Mesenchymal stem cell (in vitro differentiated cells and primary cell): Measurements from ENCODE around the gene COX10.

Experiments used
- DNase-seq: peaks from one replicate; pipeline ENCODE4 v3.0.0-alpha.2; 2013
- H2AFZ ChIP-seq: one replicate; pipeline ENCODE4 v1.6.1; 2013; ENCODE audit warnings: low read depth, mild to moderate bottlenecking, control low read depth, inconsistent platforms, low read length, moderate library complexity
- H2AK5ac ChIP-seq: 2 replicates; pipeline ENCODE4 v1.6.1; 2013; ENCODE audit warnings: low read length, moderate library complexity, mild to moderate bottlenecking, inconsistent platforms; ENCODE audit not compliant: severe bottlenecking
- H2BK120ac ChIP-seq: one replicate; pipeline ENCODE4 v1.6.1; 2013; ENCODE audit warnings: low read depth, mild to moderate bottlenecking, inconsistent platforms, low read length, moderate library complexity
- H2BK12ac ChIP-seq, 2 experiments: one replicate each; pipeline ENCODE4 v1.6.1; 2013; ENCODE audit warnings: inconsistent platforms in 2 of 2, low read length in 2 of 2, mild to moderate bottlenecking in 2 of 2, moderate library complexity in 2 of 2, control low read depth in 1 of 2
- H2BK15ac ChIP-seq: one replicate; pipeline ENCODE4 v1.6.1; 2013; ENCODE audit warnings: mild to moderate bottlenecking, low read depth, inconsistent platforms; ENCODE audit not compliant: poor library complexity, severe bottlenecking
- H2BK5ac ChIP-seq: 2 replicates; pipeline ENCODE4 v1.6.1; 2013; ENCODE audit warnings: low read depth, mild to moderate bottlenecking, low read length, control low read depth, inconsistent platforms; ENCODE audit not compliant: poor library complexity, severe bottlenecking
- H3K14ac ChIP-seq, 2 experiments: one replicate each; pipeline ENCODE4 v1.6.1; 2013; ENCODE audit warnings: inconsistent platforms in 2 of 2, low read length in 2 of 2, control low read depth in 1 of 2, mild to moderate bottlenecking in 1 of 2, moderate library complexity in 1 of 2
- H3K18ac ChIP-seq, 2 experiments: one replicate each; pipeline ENCODE4 v1.6.1; 2013; ENCODE audit warnings: inconsistent platforms in 2 of 2, low read length in 2 of 2, control low read depth in 1 of 2, low read depth in 1 of 2, mild to moderate bottlenecking in 1 of 2
- H3K23ac ChIP-seq, 2 experiments: one replicate each; pipeline ENCODE4 v1.6.1; 2013; ENCODE audit warnings: inconsistent platforms in 2 of 2, low read length in 2 of 2, mild to moderate bottlenecking in 2 of 2, moderate library complexity in 2 of 2, control low read depth in 1 of 2
- H3K27ac ChIP-seq: 2 replicates; pipeline ENCODE4 v1.5.1; 2013; ENCODE audit warnings: mild to moderate bottlenecking, moderate library complexity, low read length, control low read depth, inconsistent platforms; ENCODE audit not compliant: poor library complexity, severe bottlenecking
- H3K27me3 ChIP-seq, 2 experiments: 2 replicates each; pipeline versions ENCODE4 v1.6.1 to v1.7.0; 2013; ENCODE audit warnings: low read length in 2 of 2, mild to moderate bottlenecking in 2 of 2, moderate library complexity in 2 of 2, control low read depth in 1 of 2, inconsistent platforms in 1 of 2; ENCODE audit not compliant: control insufficient read depth in 1 of 2, insufficient read depth in 1 of 2
- H3K36me3 ChIP-seq, 2 experiments: 2 replicates each; pipeline versions ENCODE4 v1.6.1 to v1.7.0; 2013; ENCODE audit warnings: low read length in 2 of 2, control low read depth in 1 of 2, inconsistent platforms in 1 of 2, low read depth in 1 of 2, mild to moderate bottlenecking in 1 of 2; ENCODE audit not compliant: insufficient read depth in 2 of 2, control insufficient read depth in 1 of 2
- H3K4ac ChIP-seq, 2 experiments: one replicate each; pipeline ENCODE4 v1.6.1; 2013; ENCODE audit warnings: inconsistent platforms in 2 of 2, low read length in 2 of 2, mild to moderate bottlenecking in 2 of 2, moderate library complexity in 2 of 2, control low read depth in 1 of 2, low read depth in 1 of 2
- H3K4me1 ChIP-seq: 2 replicates; pipeline ENCODE4 v1.6.1; 2013; ENCODE audit warnings: low read depth, low read length, control low read depth; ENCODE audit not compliant: control insufficient read depth, insufficient read depth
- H3K4me2 ChIP-seq: 2 replicates; pipeline ENCODE4 v1.6.1; 2013; ENCODE audit warnings: low read length, mild to moderate bottlenecking, inconsistent platforms; ENCODE audit not compliant: poor library complexity, severe bottlenecking
- H3K4me3 ChIP-seq, 2 experiments: 2 replicates each; pipeline versions ENCODE4 v1.5.1 to v1.7.0; 2013; ENCODE audit warnings: low read length in 2 of 2, mild to moderate bottlenecking in 2 of 2, control low read depth in 1 of 2, low read depth in 1 of 2; ENCODE audit not compliant: insufficient read depth in 1 of 2
- H3K79me1 ChIP-seq: replicated peaks from 2 replicates; pipeline ENCODE4 v1.6.1; 2013; ENCODE audit warnings: mild to moderate bottlenecking, control low read depth, low read length, inconsistent platforms; ENCODE audit not compliant: poor library complexity, severe bottlenecking
- H3K9ac ChIP-seq: 2 replicates; pipeline ENCODE4 v1.7.0; 2013; ENCODE audit warnings: mild to moderate bottlenecking, low read length, moderate library complexity
- H3K9me3 ChIP-seq: 2 replicates; pipeline ENCODE4 v1.7.0; 2013; ENCODE audit warnings: mild to moderate bottlenecking, low read length; ENCODE audit not compliant: control insufficient read depth
- H4K8ac ChIP-seq: one replicate; pipeline ENCODE4 v1.6.1; 2013; ENCODE audit warnings: inconsistent platforms, mild to moderate bottlenecking, low read length, moderate library complexity
- H4K91ac ChIP-seq: one replicate; pipeline ENCODE4 v1.6.1; 2013; ENCODE audit warnings: mild to moderate bottlenecking, low read length, inconsistent platforms
- WGBS: methylation state at CpG from one replicate; pipeline ENCODE4 v1.1.7; 2013; ENCODE audit warnings: mixed read lengths; 5-methylcytosine and 5-hydroxymethylcytosine counted together

COX10 gene

DNA sequence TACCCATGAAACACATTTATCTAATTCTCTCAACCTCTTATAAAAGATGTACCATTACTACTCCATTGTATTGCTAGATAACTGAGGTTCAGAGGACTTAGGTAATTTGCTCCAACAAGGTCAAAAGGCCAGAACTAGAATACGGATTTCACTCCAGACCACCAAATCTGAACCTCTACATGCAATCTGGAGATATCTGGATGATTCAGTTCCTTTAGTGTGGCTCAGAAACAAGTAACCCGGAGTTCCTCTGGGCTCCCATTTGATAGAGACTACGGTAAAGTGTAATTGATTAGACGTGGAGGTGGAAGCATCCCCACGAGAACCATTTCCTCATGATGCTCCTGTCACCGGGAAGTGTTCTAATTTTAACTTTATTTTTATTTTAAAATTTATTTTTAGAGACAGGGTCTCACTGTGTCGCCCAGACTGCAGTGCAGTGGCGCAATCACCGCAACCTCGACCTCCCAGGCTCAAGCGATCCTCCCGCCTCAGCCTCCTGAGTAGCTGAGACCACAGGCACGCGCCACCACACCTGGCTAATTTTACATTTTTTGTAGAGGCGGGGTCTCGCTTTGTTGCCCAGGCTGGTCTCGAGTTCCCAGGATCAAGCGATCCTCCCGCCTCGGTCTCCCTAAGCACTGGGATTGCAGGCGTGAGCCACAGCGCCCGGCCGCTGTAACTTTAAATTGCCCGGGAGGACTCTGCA is 608 bp upstream of the COX10 start:
- Histone ChIP-seq H2AK5ac (no peak overlapping the region), H3K14ac (no peak overlapping the region), H3K4me1 (peaks cover 2% of the 10 kb centered on the region), H3K27ac (peak overlapping the region; percentile 43), H3K4ac (peak overlapping the region in 1 of 2 experiments; percentile 95), H2AFZ (peak overlapping the region; percentile 93), H4K91ac (peak overlapping the region; percentile 69), H2BK5ac (no peak overlapping the region), H3K36me3 (no peaks in the 10 kb centered on the region), H3K4me2 (peak overlapping the region; percentile 70), H3K9ac (peak overlapping the region; percentile 98), H3K27me3 (no peaks in the 10 kb centered on the region), H3K18ac (peak overlapping the region; percentile 61 to 85), H3K23ac (no peak overlapping the region), H3K79me1 (peaks cover 23% of the 10 kb centered on the region), H4K8ac (peak overlapping the region; percentile 67), H2BK12ac (no peak overlapping the region), H3K4me3 (peak overlapping the region; percentile 99 to 100), H2BK120ac (peak overlapping the region; percentile 54), H2BK15ac (peak overlapping the region; percentile 57), H3K9me3 (no peaks in the 10 kb centered on the region)
- WGBS = 28% methylated on average over 23 of the region's 25 CpGs
- DNase-seq = no peak

DNA sequence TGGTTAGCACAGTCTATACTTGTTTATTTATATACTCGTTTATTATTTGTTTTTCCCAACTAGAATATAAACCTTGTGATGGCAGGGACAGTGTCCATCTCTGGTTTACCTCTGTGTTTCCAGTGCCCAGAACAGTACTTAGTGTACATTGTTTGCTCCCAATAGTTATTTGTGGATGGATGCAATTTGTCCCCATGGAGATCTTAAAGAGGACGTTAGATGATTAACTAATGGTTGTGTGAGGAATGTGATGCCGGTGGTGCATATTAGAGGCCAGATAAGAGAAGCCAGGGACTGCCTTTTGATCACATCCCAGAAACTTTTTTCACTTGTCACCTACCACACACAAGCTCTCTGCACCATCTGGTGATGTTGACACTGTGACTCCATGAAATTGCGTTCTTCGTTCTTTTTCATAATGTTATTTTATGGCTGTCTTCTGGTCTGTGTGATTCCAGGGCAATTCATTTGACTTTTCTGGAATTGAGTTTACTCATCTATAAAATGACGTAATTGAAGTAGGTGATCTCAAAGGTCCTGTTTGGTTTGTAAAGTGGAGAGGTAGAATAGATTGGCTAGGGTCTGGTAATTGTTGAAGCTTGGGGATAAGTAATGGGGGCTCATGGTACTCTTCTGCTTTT is 1.2 kb downstream of the COX10 start:
- Histone ChIP-seq H3K4me3 (peak overlapping the region in 1 of 2 experiments; percentile 100), H3K9ac (peak overlapping the region; percentile 98), H3K14ac (no peak overlapping the region), H3K4me1 (peaks cover 2% of the 10 kb centered on the region), H2BK12ac (no peak overlapping the region), H3K4me2 (peak overlapping the region; percentile 97), H3K27ac (no peak overlapping the region), H3K36me3 (peaks cover 0 to 14% of the 10 kb centered on the region in 2 experiments), H2AK5ac (no peak overlapping the region), H3K9me3 (no peaks in the 10 kb centered on the region), H3K79me1 (peaks cover 26% of the 10 kb centered on the region), H4K8ac (no peak overlapping the region), H3K23ac (no peak overlapping the region), H2BK5ac (no peak overlapping the region), H4K91ac (no peak overlapping the region), H2BK120ac (no peak overlapping the region), H3K18ac (no peak overlapping the region), H2AFZ (no peak overlapping the region), H3K4ac (no peak overlapping the region), H2BK15ac (no peak overlapping the region), H3K27me3 (no peaks in the 10 kb centered on the region)
- 97% methylated on average over 3 of the region's 6 CpGs for WGBS
- no peak for DNase-seq

DNA sequence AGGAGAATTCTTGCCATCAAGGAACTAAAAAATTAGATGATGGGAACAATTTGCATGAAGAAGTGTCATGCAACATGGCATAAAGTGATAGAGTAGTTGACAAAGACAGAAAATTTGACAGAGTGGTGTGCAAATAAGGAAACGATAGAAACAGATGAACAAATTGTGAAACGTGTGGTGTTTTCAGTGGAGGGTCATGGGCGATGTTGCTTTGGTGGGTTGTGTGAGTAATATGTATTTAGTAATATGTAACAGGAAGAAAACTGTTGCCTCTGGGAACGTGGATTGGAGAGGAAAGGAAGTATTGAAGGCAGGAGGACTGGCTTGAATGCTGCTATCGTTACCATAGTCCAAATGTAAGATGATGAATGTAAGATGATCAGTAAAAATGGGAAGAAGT is 3.6 kb downstream of the COX10 start:
- H3K79me1 ChIP-seq = peaks cover 26% of the 10 kb centered on the region
- DNase-seq = no peak
- no peak overlapping the region for H2AK5ac ChIP-seq
- no peaks in the 10 kb centered on the region for H3K27me3 ChIP-seq
- no peak overlapping the region for H3K27ac ChIP-seq
- H3K18ac ChIP-seq = no peak overlapping the region
- H3K4me1 ChIP-seq = peaks cover 2% of the 10 kb centered on the region
- no peak overlapping the region for H4K8ac ChIP-seq
- H3K9me3 ChIP-seq = no peaks in the 10 kb centered on the region
- H2BK120ac ChIP-seq = no peak overlapping the region
- H3K36me3 ChIP-seq = peaks cover 2 to 35% of the 10 kb centered on the region in 2 experiments
- H3K14ac ChIP-seq = no peak overlapping the region
- no peak overlapping the region for H2BK15ac ChIP-seq
- no peak overlapping the region for H3K9ac ChIP-seq
- no peak overlapping the region for H3K4me2 ChIP-seq
- no peak overlapping the region for H2BK5ac ChIP-seq
- no peak overlapping the region for H2BK12ac ChIP-seq
- no peak overlapping the region for H3K4me3 ChIP-seq
- WGBS = 96% methylated on average over 5 of the region's 5 CpGs
- H3K23ac ChIP-seq = no peak overlapping the region
- H4K91ac ChIP-seq = no peak overlapping the region
- H2AFZ ChIP-seq = no peak overlapping the region
- no peak overlapping the region for H3K4ac ChIP-seq

DNA sequence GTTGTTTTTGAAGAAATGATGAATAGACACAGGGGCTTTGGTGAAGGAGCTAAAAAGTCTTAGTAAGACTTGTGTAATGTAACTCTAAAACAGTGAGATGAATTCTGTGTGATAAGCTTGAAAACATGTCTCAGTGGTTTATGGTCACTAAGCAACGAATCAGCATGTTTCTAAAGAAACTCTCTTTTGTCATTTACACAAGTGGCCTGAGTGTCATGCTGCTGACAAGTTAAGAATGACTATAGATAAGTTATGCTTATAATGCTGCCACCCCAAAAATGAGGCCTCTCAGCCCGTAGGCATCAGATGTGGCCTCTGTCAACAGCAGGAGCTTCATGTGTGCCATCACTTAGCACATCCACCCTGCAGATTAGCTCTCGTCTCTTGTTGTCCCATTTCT is 8.7 kb downstream of the COX10 start:
- Histone ChIP-seq H3K9me3 (no peaks in the 10 kb centered on the region), H2BK5ac (no peak overlapping the region), H2AFZ (no peak overlapping the region), H2BK120ac (no peak overlapping the region), H3K27ac (no peak overlapping the region), H3K9ac (no peak overlapping the region), H4K91ac (no peak overlapping the region), H3K4me3 (no peak overlapping the region), H3K14ac (no peak overlapping the region), H3K79me1 (peaks cover 25% of the 10 kb centered on the region), H3K4ac (no peak overlapping the region), H3K27me3 (no peaks in the 10 kb centered on the region), H2BK15ac (no peak overlapping the region), H2BK12ac (no peak overlapping the region), H3K23ac (no peak overlapping the region), H4K8ac (no peak overlapping the region), H3K4me1 (no peaks in the 10 kb centered on the region), H3K18ac (no peak overlapping the region), H3K4me2 (no peak overlapping the region), H3K36me3 (peaks cover 6 to 54% of the 10 kb centered on the region in 2 experiments), H2AK5ac (no peak overlapping the region)
- DNase-seq = peak; percentile 39
- WGBS = 73% methylated on average over 3 of the region's 3 CpGs
